NCI-H446 treated with DMSO at 0.1 percent for 48 hours (cell line): ENCODE results near the gene PTPN5.

Experiments
- DNase-seq: peaks from one replicate; lab custom pipeline; 2025; lab: John Stamatoyannopoulos, UW

Gene PTPN5

DNA sequence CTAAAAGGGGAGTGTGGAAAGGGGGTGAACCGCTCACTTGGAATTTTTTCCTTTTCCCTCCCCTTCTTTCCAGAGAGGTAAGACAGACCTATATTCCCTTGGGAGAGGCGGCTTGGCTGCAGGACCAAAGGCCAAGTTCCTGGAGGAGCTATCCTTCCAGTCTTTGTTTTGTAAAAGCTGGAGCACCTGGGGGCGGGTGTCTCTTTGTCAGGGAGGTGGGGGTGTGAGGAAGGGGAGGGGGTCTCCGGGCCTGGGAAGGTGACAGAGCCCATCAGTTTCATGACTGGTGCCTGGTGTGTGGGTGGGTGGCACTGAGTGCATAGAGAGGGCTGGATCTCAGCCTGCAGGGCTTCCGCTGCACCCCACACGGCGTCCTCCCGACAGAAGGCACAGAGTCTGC is 18.5 kb downstream of the PTPN5 start:
- DNase-seq: no peak

- no peak for DNase-seq
Measured at GRCh38 chr11:18772211-18772610, 19.4 kb downstream of the PTPN5 start.

DNA sequence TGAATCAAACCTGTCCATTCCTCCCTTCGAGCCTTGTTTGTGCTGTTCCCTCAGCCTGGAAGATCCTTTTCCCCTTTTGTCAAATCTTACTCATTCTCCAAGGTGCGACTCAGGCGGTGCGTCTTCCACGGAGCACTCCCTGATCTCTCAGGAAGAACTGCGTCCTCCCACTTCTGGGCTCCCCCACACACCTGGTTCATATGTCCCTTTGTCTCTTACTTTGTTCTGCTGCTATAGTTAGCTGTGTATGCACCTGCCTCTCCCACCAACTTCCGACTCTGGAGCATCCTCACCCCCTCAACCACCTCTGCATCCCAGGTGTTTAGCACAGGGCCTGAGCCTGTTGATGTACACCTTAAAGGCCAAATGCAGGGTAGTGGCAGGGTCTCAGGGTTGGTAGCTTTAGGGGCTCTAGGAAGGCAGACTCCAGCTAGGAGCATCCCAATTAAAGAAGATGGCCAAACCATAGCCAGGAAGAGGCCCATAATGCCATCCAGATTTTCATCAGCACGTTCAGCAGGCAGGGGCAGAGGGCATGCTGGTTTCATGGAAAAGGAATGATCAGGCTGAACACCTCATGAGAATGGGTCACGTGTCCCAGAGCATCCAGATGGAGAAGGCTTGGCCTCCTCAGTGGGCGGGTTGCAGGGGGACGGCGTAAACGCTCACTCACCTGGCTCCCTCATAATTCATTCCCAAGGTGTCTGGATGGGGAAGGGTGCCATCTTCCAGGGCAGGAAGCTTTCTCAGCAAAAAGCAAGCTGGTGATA is 20.1 kb downstream of the PTPN5 start:
- no peak for DNase-seq

GRCh38 chr11:18770479-18771125 is 21.0 kb downstream of the PTPN5 start:
- DNase-seq: no peak

GRCh38 chr11:18769802-18770456 is 21.7 kb downstream of the PTPN5 start:
- no peak for DNase-seq

DNA sequence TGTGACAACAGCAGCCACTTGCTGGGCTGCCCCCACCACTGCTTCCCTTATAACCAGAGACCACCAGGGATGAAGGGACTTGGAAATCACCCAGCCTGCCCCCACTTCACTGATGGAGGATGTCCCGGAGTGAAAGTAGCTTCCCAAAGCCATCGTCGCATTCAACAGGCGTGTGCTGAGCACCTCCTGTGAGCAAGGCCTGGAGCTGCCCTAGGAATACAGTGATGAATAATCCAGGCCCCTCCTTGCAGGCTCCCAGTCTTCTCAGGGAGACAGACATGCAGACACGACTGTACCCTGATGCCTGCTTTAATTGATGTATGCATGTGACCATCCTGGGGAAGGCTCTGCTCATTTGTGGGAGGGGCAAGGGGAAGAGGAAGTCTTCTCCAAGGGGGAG is 22.6 kb downstream of the PTPN5 start:
- DNase-seq: no peak

DNA sequence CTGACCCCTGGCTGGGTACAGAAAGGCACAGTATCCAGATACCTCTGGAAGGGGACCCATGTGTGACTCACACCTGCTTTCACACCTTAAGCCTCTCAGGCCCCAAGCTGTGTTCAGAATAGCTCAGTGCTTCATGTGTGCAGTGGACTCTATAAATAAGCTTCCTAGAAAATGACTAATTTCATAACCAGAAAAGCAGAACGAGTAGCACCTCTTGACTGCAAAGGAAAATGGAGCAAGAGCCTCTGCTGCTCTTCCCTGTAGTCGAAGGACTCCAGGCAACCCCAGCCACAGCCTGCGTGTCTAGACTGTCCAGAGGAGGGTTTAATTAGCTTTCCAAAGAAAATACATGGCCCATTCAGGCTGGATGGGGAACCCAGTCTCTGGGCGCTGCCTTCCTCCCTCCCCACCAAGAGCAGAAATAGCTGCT is 23.1 kb downstream of the PTPN5 start:
- DNase-seq: no peak

GRCh38 chr11:18766015-18766414 is 25.6 kb downstream of the PTPN5 start:
- no peak for DNase-seq

DNA sequence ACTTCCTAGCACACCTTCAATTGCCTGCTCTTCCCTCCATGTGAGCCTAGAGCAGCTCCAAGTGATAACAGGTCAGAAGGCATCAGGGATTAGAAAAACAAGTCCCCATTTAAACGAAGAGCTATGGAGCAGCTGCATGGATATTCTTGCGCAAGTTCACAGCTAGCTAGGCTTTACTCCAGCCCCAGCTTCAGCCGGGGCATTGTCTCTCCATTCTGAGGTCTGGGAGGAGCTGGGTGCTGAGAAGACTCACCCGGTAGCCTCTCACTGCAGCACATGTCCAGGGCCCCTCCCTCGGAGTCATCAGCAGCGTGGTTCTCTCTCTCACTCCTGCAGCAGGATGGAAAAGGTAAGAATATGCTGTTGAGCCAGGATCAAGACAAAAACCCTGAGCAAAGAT is 26.0 kb downstream of the PTPN5 start:
- DNase-seq: no peak

DNA sequence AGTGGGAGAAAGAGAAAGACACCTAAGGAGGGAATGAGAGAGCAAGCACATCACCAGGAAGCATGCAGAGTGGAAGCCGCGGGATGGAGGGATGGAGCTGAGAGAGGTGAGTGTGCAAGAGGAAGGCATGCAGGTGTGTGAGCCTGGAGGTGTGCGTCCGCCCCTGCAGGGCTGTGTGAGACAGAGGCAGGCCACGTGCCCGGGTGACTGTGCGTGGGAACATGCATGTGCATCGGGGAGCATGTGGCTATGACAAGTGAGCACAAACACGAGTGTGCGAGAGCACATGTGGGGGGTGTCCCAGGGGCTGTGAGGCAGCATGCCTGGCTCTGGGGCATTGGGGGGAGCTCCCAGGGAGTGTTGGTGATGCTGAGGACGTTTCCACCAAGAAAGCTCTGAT is 29.9 kb downstream of the PTPN5 start:
- DNase-seq: no peak

DNA sequence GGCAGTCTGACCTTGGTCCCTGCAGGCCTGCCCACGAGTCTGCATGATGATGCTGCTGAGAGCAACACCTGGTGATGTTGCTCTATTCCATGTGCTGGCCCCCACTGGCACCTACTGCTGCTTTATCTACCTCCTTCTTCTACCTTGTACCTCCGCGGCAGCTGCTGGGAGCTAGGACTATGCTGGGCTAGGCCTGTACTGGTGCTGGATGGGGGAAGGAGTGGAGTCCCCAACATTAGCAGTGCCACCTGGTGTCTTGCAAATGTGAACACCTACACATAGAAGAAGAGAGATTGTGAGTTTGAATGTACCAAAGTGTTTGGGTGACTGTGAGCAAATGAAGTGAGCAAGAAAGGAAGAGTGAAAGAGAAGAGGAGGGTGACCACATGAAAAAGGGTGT is 30.5 kb downstream of the PTPN5 start:
- no peak for DNase-seq

DNA sequence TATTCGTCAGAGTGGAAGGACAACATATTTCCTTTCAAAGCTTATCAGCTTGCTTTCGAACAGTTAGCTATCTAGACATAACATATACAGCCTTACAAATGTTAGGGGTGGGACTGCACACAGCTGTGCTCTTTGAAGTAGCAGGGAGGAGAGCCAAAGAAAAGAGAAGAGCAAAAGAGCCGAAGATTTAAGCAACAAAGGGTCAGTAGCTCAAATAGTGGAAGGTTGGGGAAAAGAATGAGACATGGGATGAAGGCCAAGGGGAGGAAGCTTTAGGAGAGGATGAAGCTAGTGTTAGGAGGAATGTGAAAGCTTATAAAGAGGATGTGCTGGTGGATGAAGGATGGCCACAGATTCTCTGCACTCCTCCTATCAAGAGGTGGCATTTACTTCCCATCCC is 33.8 kb downstream of the PTPN5 start:
- DNase-seq: no peak

DNA sequence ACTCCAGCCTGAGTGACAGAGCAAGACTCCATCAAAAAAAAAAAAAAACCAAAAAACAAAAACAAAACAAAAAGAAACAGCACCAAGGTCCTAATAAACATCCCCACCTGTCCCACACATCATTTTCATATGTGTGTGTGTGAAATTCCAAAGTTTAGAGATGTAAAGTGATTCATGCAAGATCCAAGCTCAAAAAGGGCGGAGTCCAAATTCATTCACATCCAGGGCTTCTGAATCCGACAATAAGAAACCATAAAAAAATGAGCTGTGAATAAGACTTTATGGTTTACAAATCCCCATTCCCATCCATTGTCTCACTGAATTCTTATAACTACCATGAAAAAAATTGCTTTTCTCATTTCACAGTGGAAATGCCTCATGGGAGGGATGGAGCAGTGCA is 34.7 kb downstream of the PTPN5 start:
- no peak for DNase-seq

- no peak for DNase-seq
Measured at GRCh38 chr11:18754308-18754707, 37.3 kb downstream of the PTPN5 start.

DNA sequence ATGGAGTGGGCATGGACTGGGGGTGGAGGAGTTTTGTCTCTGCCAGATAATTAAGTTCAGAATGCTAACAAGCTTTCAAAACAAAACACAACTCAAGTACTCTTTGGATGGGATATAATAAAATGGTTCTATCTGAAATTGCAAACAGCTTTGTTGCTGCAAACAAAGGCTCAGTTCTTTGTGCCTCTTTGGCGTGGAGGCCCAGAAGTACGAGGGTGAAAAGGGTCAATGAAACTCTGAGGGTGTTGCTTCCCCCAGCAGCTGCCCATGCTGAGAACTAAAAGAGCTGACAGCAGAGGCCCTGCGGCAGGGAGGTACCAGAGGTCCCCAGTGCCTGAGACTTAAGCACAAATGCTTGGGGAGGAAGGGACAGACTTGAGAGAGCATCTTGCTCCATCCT is 39.1 kb downstream of the PTPN5 start:
- DNase-seq: no peak

- no peak for DNase-seq
Measured at GRCh38 chr11:18750944-18751343, 40.7 kb downstream of the PTPN5 start.

DNA sequence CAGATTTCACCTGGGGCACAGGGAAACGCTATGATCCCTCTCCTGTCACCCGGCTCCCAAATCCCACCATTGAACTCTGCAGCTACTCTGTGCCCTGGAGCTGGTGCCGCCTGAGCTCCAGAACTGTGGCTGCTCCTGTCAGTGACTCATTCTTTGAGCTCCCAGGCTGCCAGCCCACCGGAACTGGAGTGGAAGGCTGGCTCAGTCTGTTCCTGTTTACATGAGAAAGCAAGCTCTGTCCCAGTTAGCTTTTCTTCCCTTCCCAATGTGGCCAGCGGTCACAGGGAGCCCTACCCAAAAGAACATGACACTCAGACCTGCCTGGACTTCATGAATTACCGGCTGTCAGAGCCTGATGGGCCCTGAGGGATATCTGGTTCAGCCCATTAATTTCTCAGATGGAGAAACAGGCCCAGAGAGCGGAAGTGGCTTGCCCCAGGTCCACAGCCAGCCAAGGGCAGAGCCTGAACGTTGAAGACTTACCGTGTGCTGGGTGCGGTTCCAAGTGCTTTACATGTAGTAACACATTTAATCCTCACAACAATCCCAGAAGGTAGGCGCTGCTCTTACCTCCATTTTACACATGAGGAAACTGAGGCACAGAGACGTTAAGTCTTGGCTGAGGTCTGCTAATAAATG is 41.8 kb downstream of the PTPN5 start:
- DNase-seq: peak; percentile 5

DNA sequence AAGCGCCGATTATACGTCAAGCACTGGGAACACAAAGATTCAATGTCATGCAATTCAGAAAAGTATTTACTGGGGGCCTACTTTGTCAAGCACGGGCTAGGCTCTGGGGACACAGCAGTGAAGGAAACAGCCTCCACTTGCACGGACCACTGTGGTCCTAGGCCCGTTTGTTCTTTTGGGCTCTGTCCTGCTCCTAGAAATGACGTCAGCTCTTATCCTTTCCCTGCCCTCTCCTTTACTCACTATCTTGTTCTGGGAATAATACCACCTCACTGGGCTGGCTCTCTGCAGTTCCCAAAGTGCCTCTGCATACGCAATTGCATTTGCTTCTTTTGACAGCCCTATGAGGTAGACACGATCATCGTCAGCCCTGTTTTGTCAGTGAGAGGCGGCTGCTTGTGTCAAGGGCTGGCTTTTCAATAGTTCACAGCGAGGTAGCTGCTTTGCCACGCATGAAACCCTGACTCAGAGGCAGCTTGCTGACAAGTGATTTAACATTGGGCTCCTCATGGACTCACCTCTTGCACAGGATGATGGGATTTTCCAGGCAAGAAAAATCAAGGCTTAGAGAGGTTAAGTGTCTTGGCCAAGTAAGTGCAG is 42.7 kb downstream of the PTPN5 start:
- no peak for DNase-seq

- DNase-seq: no peak
Measured at GRCh38 chr11:18745251-18745650, 46.3 kb downstream of the PTPN5 start.

DNA sequence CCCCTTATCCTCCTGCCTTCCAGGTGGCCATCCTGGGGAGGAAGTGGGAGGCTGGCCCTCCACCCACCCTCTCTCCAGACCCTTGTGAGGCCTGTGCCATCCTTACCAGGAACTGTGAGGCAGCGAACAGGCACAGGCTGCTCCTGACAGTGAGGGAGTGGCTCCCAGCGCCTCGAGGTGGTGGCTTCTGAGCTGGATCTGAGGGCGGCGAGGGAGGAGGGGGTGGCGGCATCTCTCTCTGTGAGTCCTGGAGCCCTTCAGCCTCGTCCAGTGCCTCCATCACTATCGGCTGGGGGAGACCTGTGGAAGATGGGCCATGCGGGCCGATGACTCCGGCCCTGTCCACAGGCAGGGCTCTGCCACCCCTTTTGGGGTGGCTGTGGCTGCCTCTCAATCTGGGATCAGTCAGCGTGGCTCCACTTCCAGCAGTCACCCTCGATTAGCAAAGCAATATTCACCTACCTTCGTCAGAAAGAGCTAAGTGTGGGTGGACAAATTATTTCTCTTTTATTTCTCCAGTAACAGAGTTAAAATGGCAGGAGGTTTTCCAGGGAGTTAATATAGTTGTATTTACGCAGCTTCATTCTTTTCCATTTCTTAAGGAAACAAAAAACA is 47.6 kb downstream of the PTPN5 start:
- DNase-seq: no peak

GRCh38 chr11:18743365-18743764 is 48.2 kb downstream of the PTPN5 start:
- no peak for DNase-seq

DNA sequence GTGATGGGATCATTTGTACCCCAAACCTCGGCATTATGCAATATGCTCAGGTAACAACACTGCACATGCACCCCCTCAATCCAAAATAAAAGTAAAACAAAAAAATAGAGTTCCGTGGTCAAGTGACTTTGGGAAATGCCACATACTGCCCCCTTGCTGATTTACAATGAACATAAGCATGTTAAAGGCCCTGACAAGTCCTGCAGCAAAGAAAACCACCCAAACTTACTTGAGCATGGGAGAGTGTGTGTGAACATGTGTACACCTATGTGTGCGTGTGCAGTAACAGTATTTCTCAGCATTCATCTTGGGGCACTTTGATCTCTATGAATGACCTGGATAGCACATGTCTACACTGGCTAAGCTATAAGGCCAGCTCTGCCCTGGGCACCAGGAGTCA is 49.8 kb downstream of the PTPN5 start:
- no peak for DNase-seq
